HG03520 (cell line): ENCODE measurements around the gene EPHA2.
"Not testable (repeated sequence)": the region's sequence is repeated elsewhere in the genome, so short reads cannot be mapped to it uniquely, and the experiment has no call there.

Experiments
- ATAC-seq: cut with Tn5 transposase; IDR thresholded peaks from one replicate; pipeline ENCODE4 v1.9.1; 2021; ENCODE audit warnings: mild to moderate bottlenecking, moderate library complexity; ENCODE audit not compliant: unreplicated experiment

Gene EPHA2

DNA sequence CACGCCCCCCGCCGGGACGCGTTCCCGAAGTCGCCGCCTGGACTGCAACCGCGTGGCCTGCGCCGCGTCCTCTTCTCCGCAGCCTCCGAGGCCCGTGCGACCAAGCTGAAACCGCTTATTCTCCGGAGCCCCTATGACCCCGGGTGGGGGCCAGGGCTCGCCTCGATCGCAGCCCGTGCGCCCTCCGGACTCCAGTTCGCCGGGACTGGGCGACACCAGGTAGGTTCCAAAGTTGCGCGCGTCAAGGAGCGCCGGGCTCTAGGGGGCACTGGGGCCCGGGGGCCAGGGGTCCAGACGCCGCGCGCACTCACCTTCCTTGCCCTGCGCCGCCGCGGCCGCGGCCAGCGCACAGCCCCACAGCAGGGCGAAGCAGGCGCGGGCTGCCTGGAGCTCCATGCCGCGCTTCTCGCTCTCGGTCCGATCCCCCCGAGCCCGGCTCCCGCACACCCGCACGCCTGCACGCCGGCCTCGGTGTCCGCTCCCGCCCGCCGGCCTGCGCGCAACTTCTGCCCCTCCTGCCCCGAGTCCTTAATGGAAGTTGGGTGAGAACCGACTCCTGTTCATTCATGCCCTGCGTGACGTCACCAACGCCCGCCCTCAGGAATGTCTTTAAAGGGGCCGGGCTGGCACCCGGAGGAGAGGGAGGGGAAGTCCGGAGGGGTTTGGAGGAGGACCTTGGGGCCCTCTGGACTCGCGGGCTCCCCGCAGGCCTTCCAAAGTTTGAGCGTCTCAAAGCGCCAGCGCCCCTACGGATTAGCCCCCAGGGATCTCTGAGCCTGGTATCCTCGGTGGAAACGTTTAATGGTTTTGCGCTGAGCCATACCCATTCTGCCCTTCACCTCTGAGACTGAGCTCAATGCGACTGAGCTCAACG is at the start of gene EPHA2:
Gene EPHA2 (minus strand): TSS at position 533 of the 874 bp plus-strand sequence. CDS start 137 bp downstream, at position 396.
- ATAC-seq = no peak

DNA sequence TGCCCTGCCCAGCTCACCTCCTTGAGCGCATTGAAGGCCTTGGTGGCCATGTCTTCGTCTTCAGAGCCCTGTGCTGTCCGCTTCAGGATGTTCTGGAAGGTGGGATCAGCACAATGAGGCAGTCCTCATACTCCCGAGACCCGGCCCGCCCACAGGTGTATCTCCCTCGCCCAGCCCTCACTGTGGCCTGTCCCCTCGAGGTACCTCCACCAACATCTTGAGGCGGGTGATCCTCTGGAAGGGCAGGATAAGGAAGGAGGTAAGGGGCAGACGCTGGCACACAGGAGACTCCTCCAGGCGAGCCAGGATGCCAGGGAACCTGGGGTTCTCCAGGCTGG is 49.4 kb upstream of the EPHA2 start:
- ATAC-seq = no peak

DNA sequence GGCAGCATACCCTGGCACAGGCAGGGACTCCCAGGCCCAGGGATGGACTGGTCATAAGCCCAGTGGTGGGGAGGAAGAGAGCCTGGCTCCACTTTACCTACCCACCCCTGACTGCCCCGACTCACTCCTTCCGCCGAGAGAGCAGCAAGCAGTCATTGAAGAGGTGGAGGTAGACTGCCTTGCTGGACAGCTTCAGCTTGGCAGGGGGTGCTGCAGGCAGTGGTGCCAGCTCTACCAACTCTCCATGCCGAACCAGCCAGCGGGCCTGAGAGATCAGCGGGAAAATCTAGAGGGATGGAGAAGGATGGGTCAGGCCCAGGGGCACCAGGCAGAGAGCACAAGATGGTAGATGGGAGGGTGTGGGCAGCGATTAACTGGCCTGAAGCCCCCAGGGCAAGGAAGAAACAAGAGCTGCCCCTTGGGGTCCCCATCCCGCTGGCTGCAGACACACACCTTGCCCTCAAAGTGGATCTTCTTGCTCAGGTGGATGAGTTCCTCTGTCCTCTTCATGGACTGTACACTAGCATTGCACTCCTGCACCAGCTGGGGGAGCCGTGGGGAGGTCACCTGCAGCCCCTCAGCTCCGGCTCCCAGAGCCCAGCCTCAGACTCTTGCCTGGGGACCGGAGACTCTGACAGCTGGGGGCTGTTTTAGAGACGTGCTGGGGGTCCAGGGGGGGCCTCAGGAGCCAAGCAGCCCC is 48.9 kb upstream of the EPHA2 start:
- ATAC-seq = no peak

DNA sequence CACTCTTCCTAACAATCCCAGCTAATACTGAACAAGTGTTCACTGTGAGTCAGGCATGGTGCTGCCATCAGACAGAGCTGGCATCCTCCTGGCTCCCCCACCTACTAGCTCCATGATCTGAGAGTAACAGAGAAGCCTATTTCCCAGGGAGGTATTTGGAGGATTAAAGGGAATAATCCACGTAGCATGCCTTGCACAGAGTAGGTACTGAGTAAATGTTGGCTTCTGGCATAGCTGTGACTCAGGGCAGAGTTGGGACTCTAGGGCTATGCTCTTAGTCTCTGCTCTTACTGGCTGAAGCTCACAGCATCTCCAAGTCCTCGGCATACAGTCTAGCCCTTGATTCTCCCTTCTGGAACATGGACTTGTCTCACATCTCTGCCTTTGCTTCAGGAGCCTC is 48.3 kb upstream of the EPHA2 start:
- no peak for ATAC-seq

DNA sequence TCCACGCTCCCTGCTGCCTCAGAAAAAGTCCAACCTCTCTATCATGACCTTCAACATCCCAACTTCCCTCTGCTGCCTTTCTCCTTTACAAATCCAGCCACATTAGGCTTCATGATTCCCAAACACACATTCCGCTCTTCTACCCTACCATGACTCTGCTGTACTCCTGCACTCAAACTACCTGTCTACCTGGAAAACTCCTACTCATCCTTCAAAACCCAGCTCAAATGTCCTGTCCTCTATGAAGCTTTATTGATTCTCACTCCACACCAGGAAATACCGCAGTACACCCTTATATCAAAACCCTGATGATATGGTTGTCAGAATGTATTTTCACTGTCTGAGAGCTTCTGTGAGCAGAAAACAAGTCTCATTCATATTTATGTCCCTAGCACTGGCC is 47.7 kb upstream of the EPHA2 start:
- ATAC-seq = no peak

DNA sequence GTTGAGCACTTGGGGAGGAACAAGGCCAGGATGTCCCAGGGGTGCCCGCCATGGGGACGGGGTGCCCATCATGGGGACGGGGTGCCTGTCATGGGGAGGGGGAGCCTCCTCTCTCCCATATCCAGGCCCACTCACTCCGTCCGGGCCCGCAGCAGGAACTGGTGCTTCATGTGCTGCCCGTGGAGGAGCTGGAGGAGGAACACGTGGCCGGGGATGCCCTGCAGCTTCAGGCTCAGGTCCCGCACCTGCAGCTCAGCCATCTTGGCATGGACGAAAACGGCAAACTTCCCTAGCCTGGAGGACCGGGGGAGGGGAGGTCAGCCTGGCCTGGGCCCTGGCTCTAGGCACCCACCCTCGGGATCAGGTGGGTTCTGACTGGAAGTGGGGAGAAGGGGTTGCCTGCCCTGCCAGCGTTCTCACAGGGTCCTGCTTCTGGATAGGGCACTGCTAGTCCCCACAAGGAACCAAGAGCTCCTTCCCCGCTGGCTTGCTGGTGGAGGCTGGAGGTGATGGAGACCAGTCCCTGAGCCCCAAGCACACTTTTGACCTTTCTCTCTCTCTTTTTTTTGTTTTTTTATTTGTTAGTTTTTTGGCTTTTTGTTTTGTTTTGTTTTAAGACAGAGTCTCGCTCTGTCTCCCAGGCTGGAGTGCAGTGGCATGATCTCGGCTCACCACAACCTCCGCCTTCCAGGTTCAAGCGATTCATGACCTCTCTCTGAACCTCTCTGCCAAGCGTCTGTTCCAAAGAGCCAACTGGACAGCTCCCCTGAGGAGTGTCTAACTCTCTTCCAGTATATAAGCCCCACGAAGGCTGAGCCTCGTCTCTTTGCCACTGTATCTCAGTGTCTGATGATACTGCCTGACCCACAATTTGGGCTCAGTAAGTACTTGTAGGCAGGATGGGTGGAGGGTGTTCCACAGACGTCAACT is 46.7 kb upstream of the EPHA2 start:
- no peak for ATAC-seq

DNA sequence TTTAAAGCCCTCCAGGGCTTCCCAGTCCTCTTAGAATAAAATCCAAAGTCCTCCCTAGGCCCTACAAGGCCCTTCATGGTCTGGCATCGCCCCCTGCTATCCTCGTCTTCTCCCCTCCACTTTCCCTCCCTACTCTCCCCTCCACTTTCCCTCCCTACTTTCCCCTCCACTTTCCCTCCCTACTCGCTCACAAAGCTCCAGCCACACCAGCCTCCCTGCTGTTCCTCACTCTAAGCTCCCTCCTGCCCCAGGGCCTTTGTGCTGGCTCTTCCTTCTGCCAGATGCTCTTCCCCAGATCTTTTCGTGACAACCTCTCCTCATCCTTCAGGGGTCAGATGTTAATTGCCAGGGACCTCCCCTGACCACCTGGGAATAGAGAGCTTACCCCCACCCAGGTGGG is 43.8 kb upstream of the EPHA2 start:
- no peak for ATAC-seq

DNA sequence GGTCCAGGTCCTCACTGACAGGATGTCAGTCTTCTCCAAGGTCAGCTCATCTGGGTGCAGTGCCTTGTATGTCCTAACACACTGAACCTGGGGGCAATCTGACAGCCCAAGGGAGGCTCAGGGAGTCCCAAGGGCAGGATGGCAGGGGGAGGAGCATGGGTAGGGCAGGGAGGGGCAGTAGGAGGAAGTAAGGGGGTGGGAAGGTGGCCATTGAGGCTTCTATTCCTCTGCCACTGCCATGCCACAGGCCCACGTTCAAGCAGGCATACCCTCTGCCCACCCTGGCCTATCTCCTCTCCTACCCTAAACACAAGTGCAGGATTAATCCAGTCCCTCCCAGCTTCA is 43.3 kb upstream of the EPHA2 start:
- no peak for ATAC-seq

DNA sequence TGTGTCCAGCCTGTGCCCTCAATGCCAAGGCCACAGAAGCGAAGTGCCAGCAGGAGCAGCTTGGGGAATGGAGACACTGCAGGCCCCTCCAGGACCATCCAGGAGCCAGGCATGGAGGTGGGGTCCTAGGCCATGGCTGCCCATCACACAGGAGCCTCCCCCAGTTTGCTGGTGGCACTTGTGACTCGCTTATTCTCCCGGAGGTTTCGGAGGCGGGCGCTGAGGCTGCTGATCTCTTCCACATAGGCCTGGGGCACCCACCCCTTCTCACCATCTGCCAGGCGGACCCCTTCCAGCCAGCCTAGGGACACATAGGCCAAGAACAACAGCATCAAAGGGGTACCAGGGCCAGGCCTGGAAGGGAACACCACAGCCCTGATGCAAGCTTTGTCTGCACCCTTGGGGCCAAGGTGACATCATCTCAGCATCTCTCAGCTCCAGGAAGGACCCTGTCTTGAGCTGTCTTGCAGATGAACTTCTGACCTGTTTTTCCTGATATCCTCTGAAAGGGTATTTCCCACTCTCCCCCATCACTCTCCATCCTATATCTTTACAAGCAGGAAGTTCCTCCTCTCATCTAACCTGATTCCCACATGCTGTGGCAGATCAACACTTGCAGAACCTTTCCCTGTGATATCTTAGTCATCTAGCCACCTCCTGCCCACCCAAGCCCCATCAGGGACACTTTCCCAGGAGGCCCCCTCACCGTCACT is 42.7 kb upstream of the EPHA2 start:
- ATAC-seq = no peak

DNA sequence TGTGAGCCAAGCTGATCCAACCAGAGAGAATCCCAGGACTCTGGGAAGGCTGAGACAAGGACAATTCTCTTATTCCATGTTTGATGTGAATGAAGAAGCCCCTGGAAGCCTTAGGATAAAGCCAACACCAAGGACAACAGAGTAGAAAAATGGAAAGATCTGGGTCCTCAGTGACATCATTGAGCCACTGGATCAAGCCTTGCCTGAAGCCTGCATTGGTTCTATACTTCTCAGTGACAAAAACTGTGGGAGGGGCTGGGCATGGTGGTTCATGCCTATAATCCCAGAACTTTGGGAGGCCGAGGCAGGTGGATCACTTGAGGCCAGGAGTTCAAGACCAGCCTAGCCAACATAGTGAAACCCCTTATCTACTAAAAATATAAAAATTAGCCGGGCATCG is 41.0 kb upstream of the EPHA2 start:
- ATAC-seq = no peak

DNA sequence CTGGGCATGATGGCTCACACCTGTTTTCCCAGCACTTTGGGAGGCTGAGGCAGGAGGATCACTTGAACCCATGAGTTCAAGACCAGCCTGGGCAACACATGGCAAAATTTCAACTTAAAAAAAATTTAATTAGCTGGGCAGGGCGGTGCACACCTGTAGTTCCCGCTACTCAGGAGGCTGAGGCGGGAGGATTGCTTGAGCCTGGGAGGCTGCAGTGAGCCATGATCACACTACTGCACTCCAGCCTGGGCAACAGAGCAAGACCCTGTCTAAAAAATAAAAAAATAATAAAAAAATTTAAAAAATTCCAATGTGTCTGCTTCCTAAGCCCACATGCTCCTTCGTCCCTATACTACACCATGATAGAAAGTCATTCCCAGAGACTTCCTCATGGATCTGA is 40.3 kb upstream of the EPHA2 start:
- not testable (repeated sequence) for ATAC-seq

DNA sequence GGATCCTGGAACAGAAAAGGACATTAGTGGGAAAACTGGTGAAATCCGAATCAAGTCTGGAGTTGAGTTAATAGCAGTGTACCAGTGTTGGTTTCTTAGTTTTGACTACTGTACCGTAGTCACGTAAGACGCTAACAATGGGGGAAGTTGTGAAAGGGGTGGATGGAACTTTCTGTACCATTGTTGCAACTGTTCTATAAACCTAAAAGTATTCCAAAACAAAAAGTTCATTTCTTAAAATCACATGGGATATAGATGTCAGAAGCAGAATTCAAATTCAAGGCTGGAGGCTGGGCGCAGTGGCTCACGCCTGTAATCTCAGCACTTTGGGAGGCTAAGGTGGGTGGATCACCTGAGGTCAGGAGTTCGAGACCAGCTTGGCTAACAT is 39.6 kb upstream of the EPHA2 start:
- ATAC-seq = no peak

DNA sequence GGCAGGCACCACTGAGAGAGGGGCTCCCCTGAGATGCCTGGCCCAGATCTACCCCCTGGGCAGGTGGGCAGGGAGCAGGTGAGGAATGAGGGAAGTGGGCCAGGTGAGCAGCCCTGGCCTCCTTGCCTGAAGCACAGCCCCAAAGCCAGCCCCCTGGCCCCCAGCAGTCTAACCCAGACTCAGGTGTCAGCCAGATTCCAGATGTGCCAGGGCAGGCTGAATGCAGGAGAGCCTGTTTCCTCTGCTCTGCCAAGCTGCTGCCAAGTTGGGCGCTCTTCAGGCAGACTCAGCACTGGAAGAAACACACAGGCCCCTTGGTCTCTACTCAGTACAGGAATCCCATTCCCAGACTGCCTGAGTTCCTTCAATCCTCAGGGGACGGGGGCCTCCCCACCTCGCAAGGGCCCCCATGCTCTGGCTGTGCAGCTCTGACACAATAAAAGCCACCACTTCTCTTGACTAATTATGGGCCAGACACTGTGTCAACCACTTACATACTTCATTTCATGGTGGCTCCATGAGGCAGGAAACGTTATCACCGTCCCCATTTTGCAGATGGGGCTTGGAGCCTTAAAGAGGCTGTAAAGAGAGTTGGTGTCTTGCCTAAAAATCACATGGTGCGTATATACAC is 36.2 kb upstream of the EPHA2 start:
- no peak for ATAC-seq

DNA sequence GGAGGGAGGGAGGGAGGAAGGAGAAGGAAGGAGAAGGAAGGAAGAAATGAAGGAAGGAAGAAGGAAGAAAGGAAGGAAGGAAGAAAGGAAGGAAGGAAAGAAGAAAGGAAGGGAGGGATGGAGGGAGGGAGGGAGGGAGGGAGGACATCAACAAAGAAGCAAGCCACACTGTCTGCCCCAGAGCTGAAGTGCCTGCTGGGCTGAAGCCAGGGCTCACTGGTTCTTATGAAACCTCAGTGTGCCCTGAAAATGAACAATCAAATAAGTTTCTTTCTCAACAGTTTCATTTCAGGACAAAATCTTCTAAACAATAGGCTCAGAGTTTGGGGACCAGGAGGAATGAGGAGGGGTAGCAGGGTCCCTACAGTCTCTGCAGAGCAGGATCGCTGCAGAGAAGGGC is 35.4 kb upstream of the EPHA2 start:
- no peak for ATAC-seq

DNA sequence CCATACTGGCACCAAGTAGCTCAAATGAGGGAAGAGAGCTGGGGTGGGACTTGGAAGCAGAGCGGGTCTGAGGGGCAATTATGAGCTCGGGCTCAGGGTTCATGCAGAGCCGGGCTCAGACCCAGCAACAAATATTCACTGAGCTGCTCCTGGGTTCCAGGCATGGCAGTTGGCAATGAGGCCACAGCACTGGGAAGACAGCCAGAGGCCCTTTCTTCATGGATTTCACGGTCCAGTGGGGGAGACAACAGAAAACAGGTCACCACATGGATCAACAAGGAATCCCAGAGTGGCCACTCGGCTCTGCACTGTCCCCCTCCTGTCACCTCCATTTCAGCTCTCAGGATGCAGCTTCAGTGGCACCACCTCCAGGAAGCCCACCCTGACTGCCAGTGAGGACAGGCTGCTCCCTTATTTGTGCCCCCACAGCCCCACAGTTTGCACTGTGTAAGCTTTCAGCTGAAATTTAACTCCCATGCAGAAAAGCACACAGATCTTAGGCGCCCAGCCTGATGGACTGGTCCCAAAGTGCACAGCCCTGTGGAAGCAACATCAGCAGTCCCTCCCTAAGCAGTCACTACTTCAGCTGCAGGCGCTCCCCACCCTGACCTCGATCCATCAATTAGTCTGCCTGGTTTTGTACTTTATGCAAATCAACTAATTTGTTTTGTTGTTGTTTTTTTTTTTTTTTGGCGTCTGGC is 34.2 kb upstream of the EPHA2 start:
- no peak for ATAC-seq

DNA sequence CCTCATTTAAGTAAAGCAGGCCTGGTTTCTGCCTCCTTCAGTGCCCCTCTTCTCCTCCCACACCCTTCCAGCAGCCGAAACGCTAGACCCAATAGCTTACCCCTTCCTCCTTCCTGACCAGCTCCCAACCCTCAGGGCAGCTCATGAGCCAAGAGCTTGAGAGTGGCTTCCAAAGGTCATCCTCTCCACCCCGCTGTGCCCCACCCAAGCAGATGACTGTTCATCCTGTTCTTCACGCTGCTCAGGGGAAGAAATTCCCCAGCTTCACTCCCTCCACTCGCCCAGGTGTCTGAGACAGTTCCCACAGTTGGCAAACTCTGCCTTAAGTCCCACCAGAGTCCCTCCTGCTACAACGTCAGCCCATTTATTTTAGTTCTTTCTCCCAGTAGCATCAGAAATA is 33.1 kb upstream of the EPHA2 start:
- ATAC-seq = no peak

DNA sequence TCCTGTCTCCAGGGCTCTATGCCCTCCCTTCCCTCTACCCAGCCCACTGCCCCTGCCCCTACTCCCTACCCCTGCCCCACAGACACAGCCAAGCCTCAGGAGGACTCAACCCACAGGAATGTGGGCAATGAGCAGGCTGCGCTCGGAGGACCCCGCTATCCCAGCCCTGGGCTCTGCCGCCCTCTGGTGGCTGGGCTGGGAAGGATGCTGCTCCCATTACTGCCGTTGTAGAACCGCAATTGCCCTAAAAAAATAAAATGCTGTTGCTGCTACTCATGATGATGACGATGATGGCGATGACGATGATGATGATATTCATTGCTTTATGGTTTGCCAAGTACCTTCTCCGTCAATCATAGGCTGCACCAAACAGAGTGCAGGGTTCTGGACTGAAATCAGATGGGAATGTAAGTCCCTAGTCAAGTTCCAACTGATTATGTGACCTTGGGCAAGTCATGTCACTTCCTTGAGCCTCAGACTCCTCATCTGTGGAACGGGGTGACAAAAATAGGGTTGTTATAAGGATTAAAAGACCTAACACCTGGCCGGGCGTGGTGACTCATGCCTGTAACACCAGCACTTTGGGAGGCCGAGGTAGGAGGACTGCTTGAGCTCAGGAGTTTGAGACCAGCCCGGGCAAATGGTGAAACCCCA is 32.0 kb upstream of the EPHA2 start:
- ATAC-seq = no peak

DNA sequence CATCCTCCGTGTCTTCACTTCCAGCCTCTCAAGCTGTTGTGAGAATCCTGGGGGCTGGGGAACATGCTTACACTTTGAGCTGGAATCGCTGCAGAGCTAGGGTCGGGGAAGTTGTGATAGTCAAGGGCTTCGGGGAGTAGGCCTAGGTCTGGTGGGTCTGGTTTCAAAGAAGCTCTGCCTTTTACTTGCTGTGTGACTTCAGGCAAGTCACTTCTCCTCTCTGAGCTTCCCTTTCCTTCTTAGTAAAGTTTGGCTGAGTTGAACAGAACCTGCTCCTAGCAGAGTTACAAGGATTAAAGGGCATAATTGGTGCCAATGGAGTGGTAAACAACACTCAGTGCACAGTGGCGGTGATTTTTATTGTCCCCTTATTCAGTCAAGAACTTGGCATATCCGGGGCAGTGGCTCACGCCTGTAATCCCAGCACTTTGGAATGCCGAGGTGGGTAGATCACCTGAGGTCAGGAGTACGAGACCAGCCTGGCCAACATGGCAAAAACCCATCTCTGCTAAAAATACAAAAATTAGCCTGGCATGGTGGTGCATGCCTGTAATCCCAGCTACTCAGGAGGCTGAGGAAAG is 30.9 kb upstream of the EPHA2 start:
- ATAC-seq = no peak
